CD4-positive, alpha-beta T cell treated with Interleukin-1 beta for 1 hour (primary cell): ENCODE measurements around the gene EXOC4.
"Not testable (repeated sequence)": the region's sequence is repeated elsewhere in the genome, so short reads cannot be mapped to it uniquely, and the experiment has no call there.

ENCODE experiments used
- DNase-seq, 2 donors: peaks; one replicate each; pipeline ENCODE4 v3.0.0-alpha.2; 2020 to 2022

Gene EXOC4

GRCh38 chr7:133278975-133279374 is 26.1 kb downstream of the EXOC4 start:
- not testable (repeated sequence) for DNase-seq

- no peak for DNase-seq
Observed at GRCh38 chr7:133282094-133282493, 29.2 kb downstream of the EXOC4 start.

GRCh38 chr7:133284092-133284491 is 31.2 kb downstream of the EXOC4 start:
- DNase-seq = no peak

- no peak for DNase-seq
Observed at GRCh38 chr7:133288970-133289369, 36.1 kb downstream of the EXOC4 start.

GRCh38 chr7:133290041-133290440 is 37.2 kb downstream of the EXOC4 start:
- no peak for DNase-seq

- peak in 1 of 2 donors; percentile 3 for DNase-seq
Observed at GRCh38 chr7:133290676-133291333, 37.9 kb downstream of the EXOC4 start.

GRCh38 chr7:133292631-133293030 is 39.8 kb downstream of the EXOC4 start:
- DNase-seq = no peak

GRCh38 chr7:133293384-133294160 is 40.7 kb downstream of the EXOC4 start:
- no peak for DNase-seq

GRCh38 chr7:133294234-133294633 is 41.4 kb downstream of the EXOC4 start:
- DNase-seq = no peak

GRCh38 chr7:133295484-133295883 is 42.6 kb downstream of the EXOC4 start:
- DNase-seq = no peak

- DNase-seq = no peak
Observed at GRCh38 chr7:133297093-133297492, 44.2 kb downstream of the EXOC4 start.

- no peak for DNase-seq
Observed at GRCh38 chr7:133298080-133298479, 45.2 kb downstream of the EXOC4 start.

GRCh38 chr7:133299676-133300075 is 46.8 kb downstream of the EXOC4 start:
- DNase-seq = no peak

GRCh38 chr7:133300088-133300487 is 47.2 kb downstream of the EXOC4 start:
- no peak for DNase-seq

- no peak for DNase-seq
Observed at GRCh38 chr7:133300811-133301210, 47.9 kb downstream of the EXOC4 start.

GRCh38 chr7:133301444-133301843 is 48.6 kb downstream of the EXOC4 start:
- no peak for DNase-seq

GRCh38 chr7:133303372-133303771 is 50.5 kb downstream of the EXOC4 start:
- DNase-seq = no peak

GRCh38 chr7:133303931-133304330 is 51.1 kb downstream of the EXOC4 start:
- DNase-seq = no peak

GRCh38 chr7:133309333-133309732 is 56.5 kb downstream of the EXOC4 start:
- DNase-seq = no peak

- no peak for DNase-seq
Observed at GRCh38 chr7:133310232-133310862, 57.5 kb downstream of the EXOC4 start.

GRCh38 chr7:133313575-133313974 is 60.7 kb downstream of the EXOC4 start:
- no peak for DNase-seq

GRCh38 chr7:133314084-133314483 is 61.2 kb downstream of the EXOC4 start:
- no peak for DNase-seq

GRCh38 chr7:133315332-133316040 is 62.6 kb downstream of the EXOC4 start:
- DNase-seq = no peak
